Adipose tissue (tissue), 3 donors: Measurements from ENCODE around the gene MCHR1. TPM values are rescaled to one million over a fixed set of nuclear protein-coding genes. Genes with fewer than 3 reads are reported as not detected.

ENCODE experiments used
- polyA plus RNA-seq, 3 donors: library from polyadenylated mRNA; stranded (reverse); fragments of 200-250 nt; gene quantifications; one replicate each; pipeline ENCODE4 v1.2.3, GENCODE V29; 2013
- donor health status: healthy with polysubstance abuse.
- donor health status: Bipolar disorder and iron deficiency.
- donor health status: healthy.

Gene MCHR1
- polyA plus RNA-seq, 3 donors, result 0.03 TPM; not detected in 2

Other genes starting within 250 kb of the MCHR1 start
- gene MRTFA, start 42.8 kb upstream of the MCHR1 start, polyA plus RNA-seq, result 10 to 100 TPM; 15.3 to 19.7 (median 15.8) TPM
- gene SLC25A17, start 139.9 kb downstream of the MCHR1 start, polyA plus RNA-seq, result 10 to 100 TPM in 1 of 3 donors, 1 to 10 TPM in 2; 8.3 to 14.0 (median 9.4) TPM
- 100 to 1,000 TPM in 2 of 3 donors, 10 to 100 TPM in 1; 86.2 to 225 (median 185) TPM for gene ST13, start 177.2 kb downstream of the MCHR1 start, polyA plus RNA-seq
- gene XPNPEP3, start 177.7 kb downstream of the MCHR1 start, polyA plus RNA-seq, result 1 to 10 TPM; 3.5 to 9.0 (median 3.6) TPM
- gene DNAJB7, start 182.6 kb downstream of the MCHR1 start, polyA plus RNA-seq, result not detected